Central memory CD8-positive, alpha-beta T cell (primary cell): ENCODE data around the gene STXBP1.

Experiments used
- ATAC-seq: fragments of 150-1000 bp; cut with Tn5 transposase; replicated peaks from 2 replicates; pipeline ENCODE4 v1.10.0; 2022; ENCODE audit warnings: mild to moderate bottlenecking, moderate FRiP score, moderate number of reproducible peaks; ENCODE audit not compliant: poor library complexity, severe bottlenecking; ENCODE audit errors: extremely low read depth
- DNase-seq, 2 donors: peaks; one replicate each; pipeline ENCODE4 v3.0.0; 2021; ENCODE audit warnings: low spot score in 2 of 2
- H3K27ac Mint-ChIP-seq: one replicate; pipeline ENCODE4 v1.8.0; 2022; ENCODE audit warnings: low read depth, mild to moderate bottlenecking, moderate library complexity, mixed read lengths
- H3K27me3 Mint-ChIP-seq: one replicate; pipeline ENCODE4 v1.8.0; 2022; ENCODE audit warnings: mixed read lengths
- H3K36me3 Mint-ChIP-seq: one replicate; pipeline ENCODE4 v1.8.0; 2022; ENCODE audit warnings: mild to moderate bottlenecking, moderate library complexity, mixed read lengths; ENCODE audit not compliant: insufficient read depth
- H3K4me1 Mint-ChIP-seq: one replicate; pipeline ENCODE4 v1.8.0; 2022; ENCODE audit warnings: mixed read lengths
- H3K4me3 Mint-ChIP-seq: one replicate; pipeline ENCODE4 v1.8.0; 2022; ENCODE audit warnings: mild to moderate bottlenecking, moderate library complexity, mixed read lengths
- H3K9me3 Mint-ChIP-seq: one replicate; pipeline ENCODE4 v1.8.0; 2022; ENCODE audit warnings: mixed read lengths

STXBP1 gene

DNA sequence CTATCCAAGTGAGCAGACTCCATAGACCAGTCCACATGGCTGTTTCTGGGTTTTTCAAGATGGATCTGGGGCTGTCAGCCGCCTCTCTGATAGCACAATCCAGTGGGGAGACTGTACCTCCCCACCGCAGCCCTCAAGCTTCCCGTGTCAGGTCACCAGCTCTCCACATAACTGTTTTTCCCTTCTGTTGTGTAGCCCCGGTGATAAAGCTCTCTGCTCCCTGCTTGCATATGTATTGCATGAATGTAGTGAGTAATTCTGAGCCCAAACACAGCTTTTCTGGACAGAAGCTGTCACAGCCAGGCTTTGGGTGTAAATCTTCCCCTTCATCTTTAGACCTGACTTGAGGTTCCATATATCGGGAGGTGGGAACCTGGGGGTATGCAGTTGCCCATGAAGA lies 71.6 kb downstream of the STXBP1 start:
- Mint-ChIP-seq H3K4me1 (no peaks in the 10 kb centered on the region), H3K27ac (no peak overlapping the region), H3K27me3 (peaks cover 29% of the 10 kb centered on the region), H3K36me3 (peaks cover 1% of the 10 kb centered on the region), H3K9me3 (no peaks in the 10 kb centered on the region), H3K4me3 (no peak overlapping the region)
- ATAC-seq: no peak
- DNase-seq: no peak

GRCh38 chr9:127684576-127684975 lies 72.5 kb downstream of the STXBP1 start:
- peaks cover 20% of the 10 kb centered on the region for H3K27me3 Mint-ChIP-seq
- H3K4me3 Mint-ChIP-seq: no peak overlapping the region
- DNase-seq: no peak
- H3K4me1 Mint-ChIP-seq: no peaks in the 10 kb centered on the region
- ATAC-seq: no peak
- H3K27ac Mint-ChIP-seq: no peak overlapping the region
- H3K36me3 Mint-ChIP-seq: peaks cover 1% of the 10 kb centered on the region
- no peaks in the 10 kb centered on the region for H3K9me3 Mint-ChIP-seq

- Mint-ChIP-seq H3K9me3 (no peaks in the 10 kb centered on the region), H3K27ac (no peak overlapping the region), H3K4me3 (no peak overlapping the region), H3K27me3 (no peaks in the 10 kb centered on the region), H3K36me3 (peaks cover 1% of the 10 kb centered on the region), H3K4me1 (no peaks in the 10 kb centered on the region)
- DNase-seq (no peak), ATAC-seq (no peak)
These were observed 74.7 kb downstream of the STXBP1 start for GRCh38 chr9:127686461-127687393.

GRCh38 chr9:127689329-127690000 lies 77.4 kb downstream of the STXBP1 start:
- Mint-ChIP-seq H3K9me3 (no peaks in the 10 kb centered on the region), H3K27me3 (no peaks in the 10 kb centered on the region)

GRCh38 chr9:127690735-127691134 lies 78.7 kb downstream of the STXBP1 start:
- no peaks in the 10 kb centered on the region for H3K36me3 Mint-ChIP-seq
- ATAC-seq: no peak
- H3K9me3 Mint-ChIP-seq: no peaks in the 10 kb centered on the region
- no peaks in the 10 kb centered on the region for H3K27me3 Mint-ChIP-seq
- H3K4me3 Mint-ChIP-seq: no peak overlapping the region
- no peak overlapping the region for H3K27ac Mint-ChIP-seq
- H3K4me1 Mint-ChIP-seq: no peaks in the 10 kb centered on the region
- DNase-seq: no peak

More at GRCh38 chr9:127689329-127690000, 77.4 kb downstream of the STXBP1 start:
- H3K4me3 Mint-ChIP-seq: no peak overlapping the region
- ATAC-seq: no peak
- no peaks in the 10 kb centered on the region for H3K4me1 Mint-ChIP-seq
- H3K27ac Mint-ChIP-seq: no peak overlapping the region
- no peaks in the 10 kb centered on the region for H3K36me3 Mint-ChIP-seq
- no peak for DNase-seq

DNA sequence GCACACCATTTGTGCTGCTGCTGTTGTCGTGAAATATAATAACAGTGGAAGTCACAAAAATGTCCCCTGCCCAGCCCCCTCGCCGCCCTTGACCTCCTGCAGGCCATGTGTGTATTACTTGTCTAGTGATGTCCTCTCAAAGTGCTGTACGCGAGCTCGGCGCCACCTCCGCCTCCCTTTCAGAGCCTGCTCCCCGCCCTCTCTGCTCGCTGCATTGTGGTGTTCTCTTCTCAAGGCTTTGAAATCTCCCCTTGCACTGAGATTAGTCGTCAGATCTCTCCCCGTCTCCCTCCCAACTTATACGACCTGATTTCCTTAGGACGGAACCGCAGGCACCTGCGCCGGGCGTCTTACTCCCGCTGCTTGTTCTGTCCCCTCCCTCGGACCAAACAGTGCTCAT lies 80.0 kb downstream of the STXBP1 start:
- no peaks in the 10 kb centered on the region for H3K9me3 Mint-ChIP-seq
- H3K4me1 Mint-ChIP-seq: no peaks in the 10 kb centered on the region
- H3K36me3 Mint-ChIP-seq: no peaks in the 10 kb centered on the region
- no peaks in the 10 kb centered on the region for H3K27me3 Mint-ChIP-seq
- DNase-seq (no peak), ATAC-seq (no peak)
- no peak overlapping the region for H3K27ac Mint-ChIP-seq
- no peak overlapping the region for H3K4me3 Mint-ChIP-seq

DNA sequence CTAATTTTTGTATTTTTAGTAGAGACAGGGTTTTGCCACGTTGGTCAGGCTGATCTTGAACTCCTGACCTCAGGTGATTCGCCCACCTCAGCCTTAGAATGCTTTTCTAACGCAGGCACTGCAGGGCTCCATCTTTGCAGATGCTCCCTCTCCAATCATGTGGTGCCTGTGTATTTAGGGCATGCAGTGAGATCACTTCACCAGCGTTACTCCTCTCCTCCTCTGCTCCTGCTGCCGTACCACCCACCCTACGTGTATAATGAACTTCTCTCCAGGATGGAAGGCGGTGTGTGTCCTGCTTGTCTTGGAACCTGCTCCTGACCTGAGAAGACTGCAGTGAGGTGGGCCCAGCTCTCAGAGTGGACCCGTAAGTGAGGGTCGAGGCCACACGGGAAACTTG lies 81.1 kb downstream of the STXBP1 start:
- no peak for ATAC-seq
- no peak for DNase-seq
- Mint-ChIP-seq H3K4me3 (no peak overlapping the region), H3K27ac (no peak overlapping the region), H3K36me3 (no peaks in the 10 kb centered on the region), H3K27me3 (no peaks in the 10 kb centered on the region), H3K9me3 (no peaks in the 10 kb centered on the region), H3K4me1 (no peaks in the 10 kb centered on the region)

- ATAC-seq: no peak
- Mint-ChIP-seq H3K36me3 (peaks cover 2% of the 10 kb centered on the region), H3K4me3 (no peak overlapping the region), H3K27me3 (no peaks in the 10 kb centered on the region), H3K9me3 (no peaks in the 10 kb centered on the region), H3K4me1 (no peaks in the 10 kb centered on the region), H3K27ac (no peak overlapping the region)
- DNase-seq: no peak
These were observed 81.6 kb downstream of the STXBP1 start for GRCh38 chr9:127693697-127694096.

GRCh38 chr9:127694890-127695720 lies 83.0 kb downstream of the STXBP1 start:
- no peak overlapping the region for H3K4me3 Mint-ChIP-seq
- H3K27ac Mint-ChIP-seq: peak overlapping the region; percentile 67
- no peaks in the 10 kb centered on the region for H3K9me3 Mint-ChIP-seq
- no peak for ATAC-seq
- no peak for DNase-seq
- H3K4me1 Mint-ChIP-seq: peaks cover 10% of the 10 kb centered on the region
- no peaks in the 10 kb centered on the region for H3K27me3 Mint-ChIP-seq
- peaks cover 4% of the 10 kb centered on the region for H3K36me3 Mint-ChIP-seq

DNA sequence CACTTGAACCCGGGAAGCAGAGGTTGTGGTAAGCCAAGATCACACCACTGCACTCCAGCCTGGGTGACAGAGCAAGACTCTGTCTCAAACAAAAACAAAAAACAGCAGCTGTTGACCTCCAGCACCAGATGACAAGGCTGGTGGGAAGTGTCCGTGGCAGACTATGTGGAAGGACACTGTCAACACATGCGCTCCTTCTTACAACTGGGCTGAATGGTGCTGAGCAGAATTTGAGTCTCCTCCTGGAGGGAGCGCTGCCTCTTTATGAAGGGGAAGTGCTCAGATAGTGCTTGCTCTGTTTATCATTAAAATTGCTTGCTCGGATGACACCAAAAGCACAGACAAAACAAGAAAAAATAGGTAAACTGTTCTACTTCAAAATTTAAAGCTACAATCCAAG lies 85.5 kb downstream of the STXBP1 start:
- no peak for ATAC-seq
- no peaks in the 10 kb centered on the region for H3K27me3 Mint-ChIP-seq
- no peak overlapping the region for H3K4me3 Mint-ChIP-seq
- DNase-seq: no peak
- peaks cover 4% of the 10 kb centered on the region for H3K36me3 Mint-ChIP-seq
- H3K27ac Mint-ChIP-seq: no peak overlapping the region
- H3K4me1 Mint-ChIP-seq: peaks cover 14% of the 10 kb centered on the region
- no peaks in the 10 kb centered on the region for H3K9me3 Mint-ChIP-seq

DNA sequence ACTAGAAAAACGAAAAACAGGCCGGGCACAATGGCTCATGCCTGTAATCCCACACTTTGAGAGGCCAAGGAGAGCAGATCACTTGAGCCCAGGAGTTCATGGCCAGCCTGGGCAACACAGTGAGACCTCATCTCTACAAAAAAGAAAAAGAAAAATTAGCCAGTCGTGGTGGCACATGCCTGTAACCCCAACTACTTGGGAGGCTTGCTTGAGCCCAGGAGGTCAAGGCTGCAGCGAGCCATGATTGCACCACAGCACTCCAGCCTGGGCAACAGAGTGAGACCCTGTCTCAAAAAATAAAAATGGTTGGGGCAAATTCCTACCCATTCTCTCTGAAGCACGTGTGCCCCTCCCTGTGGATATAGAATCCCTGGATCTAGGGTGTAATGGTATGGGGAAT lies 86.3 kb downstream of the STXBP1 start:
- peaks cover 14% of the 10 kb centered on the region for H3K4me1 Mint-ChIP-seq
- H3K4me3 Mint-ChIP-seq: peak overlapping the region; percentile 27
- peaks cover 6% of the 10 kb centered on the region for H3K36me3 Mint-ChIP-seq
- H3K9me3 Mint-ChIP-seq: no peaks in the 10 kb centered on the region
- H3K27me3 Mint-ChIP-seq: no peaks in the 10 kb centered on the region
- H3K27ac Mint-ChIP-seq: peak overlapping the region; percentile 22
- DNase-seq (no peak), ATAC-seq (no peak)

GRCh38 chr9:127698985-127699670 lies 87.1 kb downstream of the STXBP1 start:
- Mint-ChIP-seq H3K9me3 (no peaks in the 10 kb centered on the region), H3K4me3 (peak overlapping the region; percentile 79), H3K27me3 (no peaks in the 10 kb centered on the region), H3K36me3 (peaks cover 6% of the 10 kb centered on the region), H3K4me1 (peaks cover 14% of the 10 kb centered on the region), H3K27ac (peak overlapping the region; percentile 76)
- peak; percentile 97 for ATAC-seq
- peak; percentile 69 to 74 for DNase-seq
